GM18519 (cell line): ENCODE measurements around the gene SBK2.

ENCODE experiments used
- ATAC-seq: cut with Tn5 transposase; IDR thresholded peaks from one replicate; pipeline ENCODE4 v1.9.1; 2021; ENCODE audit warnings: mild to moderate bottlenecking, moderate library complexity; ENCODE audit not compliant: unreplicated experiment, low FRiP score

Gene SBK2

GRCh38 chr19:55559684-55560083, 22.8 kb upstream of the SBK2 start:
- ATAC-seq, result no peak

DNA sequence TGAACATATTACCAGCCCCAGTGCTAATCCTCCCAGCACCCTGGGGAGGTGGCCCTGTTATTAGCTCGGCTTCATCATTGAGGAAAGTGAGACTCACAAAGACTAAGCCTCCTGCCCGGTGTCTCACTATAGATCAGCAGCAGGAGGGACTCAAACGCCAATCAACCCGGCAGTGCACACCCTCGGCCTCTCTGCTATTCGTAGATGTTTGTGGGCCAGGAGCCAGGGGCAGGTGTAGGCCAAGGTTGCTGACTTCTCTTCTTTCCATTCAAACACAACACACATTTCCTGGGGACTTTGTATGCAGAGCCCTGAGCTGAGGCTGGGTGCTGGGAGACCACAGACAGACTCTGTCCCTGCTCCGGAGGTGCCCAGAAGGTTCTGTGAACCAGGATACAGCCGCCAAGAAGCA, 17.8 kb upstream of the SBK2 start:
- ATAC-seq, result no peak

GRCh38 chr19:55554302-55554701, 17.4 kb upstream of the SBK2 start:
- ATAC-seq, result no peak

DNA sequence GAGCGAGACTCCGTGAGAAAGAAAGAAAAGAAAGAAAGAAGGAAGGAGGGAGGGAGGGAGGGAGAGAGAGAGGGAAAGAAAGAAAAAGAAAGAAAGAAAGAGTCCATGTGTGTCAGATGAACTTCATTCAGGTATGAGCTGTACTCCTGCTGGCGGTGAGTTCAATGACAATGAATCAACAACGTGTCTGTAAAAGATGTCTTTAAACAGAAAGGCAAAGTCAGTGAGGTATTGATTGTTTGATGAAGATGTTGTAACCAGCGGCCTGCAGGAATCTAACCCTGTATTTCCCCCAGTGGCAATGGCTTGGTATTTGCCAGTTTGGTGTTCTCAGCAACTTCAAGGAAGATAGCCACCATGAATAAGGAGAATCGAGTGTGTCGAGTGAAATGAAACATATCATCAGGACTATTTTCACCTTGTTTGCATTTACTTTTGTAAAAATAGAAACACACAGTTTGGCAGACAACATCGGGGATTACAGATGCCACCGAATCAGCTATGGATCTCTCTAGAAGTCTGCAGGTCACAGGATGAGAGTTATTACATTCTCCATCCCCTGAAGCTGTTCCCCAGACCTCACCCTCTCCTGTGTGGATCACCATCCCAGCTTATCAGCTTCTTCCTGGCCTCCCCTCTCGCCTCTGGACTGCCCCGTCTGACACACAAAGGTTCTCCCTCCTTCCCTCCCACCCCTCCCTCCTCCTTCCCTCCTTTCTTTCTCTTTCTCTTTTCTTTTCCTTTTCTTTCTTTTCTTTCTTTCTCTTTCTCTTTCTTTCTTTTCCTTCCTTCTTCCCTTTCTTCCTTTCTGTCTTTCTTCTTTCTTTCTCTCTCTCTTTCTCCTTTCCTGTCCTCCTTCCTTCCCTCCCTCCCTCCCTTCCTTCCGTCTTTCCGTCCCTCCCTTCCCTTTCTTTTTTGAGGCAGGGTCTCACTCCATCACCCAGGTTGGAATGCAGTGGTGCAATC, 16.6 kb upstream of the SBK2 start:
- no peak for ATAC-seq

GRCh38 chr19:55552620-55553019, 15.7 kb upstream of the SBK2 start:
- no peak for ATAC-seq

DNA sequence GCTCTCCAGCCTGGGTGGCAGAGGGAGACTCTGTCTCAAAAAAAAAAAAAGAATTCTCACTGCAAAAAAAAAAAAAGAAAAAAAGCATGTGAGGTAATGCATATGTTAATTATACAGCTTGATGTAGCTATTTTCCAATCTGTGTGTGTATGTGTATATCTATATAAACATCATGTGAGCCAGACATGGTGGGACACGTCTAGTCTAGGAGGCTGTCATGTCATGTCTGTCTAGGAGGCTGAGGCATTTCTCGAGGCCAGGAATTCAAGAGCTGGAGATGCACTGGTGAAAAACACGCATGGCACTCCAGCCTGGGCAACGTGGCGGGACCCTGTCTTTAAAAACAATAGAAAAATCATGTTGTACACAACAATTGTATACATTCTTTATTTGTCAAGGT, 15.3 kb upstream of the SBK2 start:
- ATAC-seq, result no peak

DNA sequence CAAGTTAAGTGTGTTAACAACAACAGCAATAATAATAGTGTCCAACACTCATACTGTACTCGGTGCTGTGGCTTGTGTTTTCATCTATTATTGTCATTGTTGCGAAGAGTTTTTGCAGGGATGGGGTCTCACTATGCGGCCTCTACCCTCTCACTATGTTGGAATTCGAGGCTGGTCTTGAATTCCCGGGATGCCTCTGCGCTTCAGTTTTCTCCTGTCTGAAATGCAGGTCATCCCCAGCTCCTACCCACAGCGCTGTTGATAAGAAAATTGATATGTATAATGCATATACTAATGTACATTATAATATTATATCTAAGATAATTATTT, 13.4 kb upstream of the SBK2 start:
- no peak for ATAC-seq

DNA sequence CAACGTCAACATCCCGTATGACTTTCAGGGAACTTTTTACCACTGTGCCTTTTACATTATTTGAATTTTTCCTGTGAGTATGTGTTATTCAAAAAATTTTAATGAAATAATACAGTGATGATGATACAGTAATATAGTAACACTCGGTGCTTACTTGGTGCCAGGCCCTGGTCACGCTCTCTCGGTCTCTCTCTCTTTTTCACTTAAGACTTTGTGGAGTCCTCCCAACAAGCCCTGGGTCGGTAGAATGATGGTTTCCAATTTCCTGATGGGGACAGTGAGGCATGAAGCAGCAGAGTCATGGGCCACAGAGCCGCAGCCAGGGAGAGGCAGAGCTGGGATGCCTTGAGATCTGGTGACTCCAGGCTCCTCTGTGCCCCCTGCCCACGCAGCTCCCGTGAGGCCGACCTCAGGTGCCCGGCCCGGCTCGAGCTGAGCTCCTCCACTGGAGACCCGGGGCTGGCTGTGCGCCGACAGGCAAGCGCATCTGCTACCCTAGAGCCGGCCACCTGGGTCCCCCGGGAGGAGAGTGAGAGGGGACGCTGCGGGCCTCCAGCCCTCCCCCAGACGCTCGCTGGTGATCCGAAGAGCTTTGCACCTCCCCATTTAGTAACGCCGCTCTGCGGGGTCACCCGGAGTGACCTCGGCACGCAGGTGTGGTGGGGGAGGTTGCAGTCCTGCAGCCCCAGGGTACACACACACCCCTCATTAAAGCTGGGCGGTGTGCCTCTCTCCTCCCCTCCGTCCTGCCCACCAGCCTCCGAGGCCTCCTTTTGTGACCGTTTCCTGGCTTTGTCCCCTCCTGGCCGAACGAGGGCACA, 12.8 kb upstream of the SBK2 start:
- no peak for ATAC-seq

DNA sequence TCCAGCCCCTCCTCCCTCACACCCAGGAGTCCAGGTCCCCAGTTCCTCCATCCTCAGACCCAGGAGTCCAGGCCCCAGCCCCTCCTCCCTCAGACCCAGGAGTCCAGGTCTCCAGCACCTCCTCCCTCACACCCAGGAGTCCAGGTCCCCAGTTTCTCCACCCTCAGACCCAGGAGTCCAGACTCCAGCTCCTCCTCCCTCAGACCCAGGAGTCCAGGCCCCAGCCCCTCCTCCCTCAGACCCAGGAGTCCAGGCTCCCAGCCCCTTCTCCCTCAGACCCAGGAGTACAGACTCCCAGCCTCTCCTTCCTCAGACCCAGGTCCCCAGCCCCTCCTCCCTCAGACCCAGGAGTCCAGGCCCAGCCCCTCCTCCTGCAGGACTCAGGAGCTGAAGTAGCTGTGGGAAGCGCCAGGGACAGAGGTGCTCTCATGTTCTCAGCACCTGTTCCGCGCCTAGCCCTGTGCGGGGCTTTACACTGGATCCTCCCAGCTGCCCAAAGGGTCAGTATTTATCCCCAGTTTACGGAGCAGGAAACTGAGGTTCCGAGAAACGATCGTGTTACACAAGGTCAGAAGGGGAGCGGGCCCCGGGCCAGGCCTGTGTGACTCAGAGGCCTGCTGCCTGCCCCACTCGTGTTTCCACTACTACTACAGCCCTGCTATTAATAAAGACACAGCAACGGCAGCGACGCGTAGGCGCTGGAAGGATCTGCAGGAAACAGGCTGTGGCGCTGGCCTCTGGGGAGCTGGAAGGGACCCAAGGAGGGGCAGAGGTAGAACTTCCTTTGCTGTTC, 10.1 kb upstream of the SBK2 start:
- ATAC-seq, result no peak

DNA sequence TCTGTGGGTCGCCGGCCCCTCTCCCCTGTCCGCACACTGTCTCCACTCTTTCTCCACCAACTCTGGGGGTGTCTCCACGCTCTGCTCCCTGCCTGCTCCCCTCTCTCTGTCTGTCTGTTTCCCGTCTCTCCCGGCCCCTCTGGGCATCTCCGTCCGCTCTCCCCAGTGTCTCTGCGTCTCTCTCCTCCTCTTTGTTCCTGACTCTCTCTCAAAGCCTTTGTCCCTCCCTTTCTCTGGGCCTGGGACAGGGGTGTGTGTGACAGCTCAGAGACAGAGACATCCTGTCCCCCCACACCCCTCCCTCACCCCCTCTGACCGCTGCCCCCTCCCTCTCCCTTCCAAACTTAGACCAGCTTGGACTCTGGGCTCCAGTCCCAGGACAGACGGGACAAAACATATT, 9.1 kb upstream of the SBK2 start:
- no peak for ATAC-seq

- ATAC-seq, result no peak
These were observed 8.5 kb upstream of the SBK2 start, which contains the start of gene SBK3 for GRCh38 chr19:55545443-55545842. Gene SBK3 (minus strand): TSS chr19:55545543. CDS start chr19:55545543, 0 bp downstream.

DNA sequence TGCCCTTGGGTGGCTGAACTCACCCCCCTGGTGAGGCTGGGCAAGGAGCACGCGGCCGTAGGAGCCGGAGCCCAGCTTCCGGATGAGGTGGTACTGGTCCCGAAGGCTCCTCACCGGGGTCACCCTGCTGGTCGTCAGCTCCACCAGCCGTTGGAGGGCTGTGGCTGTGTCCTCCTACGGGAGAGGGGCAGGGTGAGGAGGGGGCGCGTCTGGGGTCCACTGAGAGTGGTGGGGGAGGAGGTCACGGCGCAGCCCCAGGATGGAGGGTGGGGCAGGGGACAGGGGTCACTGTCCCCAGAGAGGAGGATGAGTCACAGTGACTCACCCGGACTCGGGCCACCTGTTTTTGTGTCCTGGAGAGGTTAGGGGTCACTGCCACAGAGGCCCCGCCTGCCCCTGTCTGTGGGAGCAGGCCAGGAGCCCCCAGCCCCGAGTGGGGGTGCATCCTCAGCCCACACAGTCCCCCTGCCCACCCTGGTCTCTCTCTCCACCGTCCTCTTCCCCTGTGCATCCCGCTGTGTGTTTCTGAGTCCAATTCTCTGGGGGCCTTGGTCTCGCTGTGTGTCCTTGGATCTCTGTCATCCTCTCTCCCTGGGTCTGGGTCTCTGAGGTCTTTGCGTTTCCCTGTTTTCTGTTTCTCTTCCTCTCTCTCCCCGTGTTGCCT, 8.0 kb upstream of the SBK2 start:
- no peak for ATAC-seq

GRCh38 chr19:55544014-55544413, 7.1 kb upstream of the SBK2 start:
- no peak for ATAC-seq

GRCh38 chr19:55543567-55543966, 6.6 kb upstream of the SBK2 start:
- ATAC-seq, result no peak

DNA sequence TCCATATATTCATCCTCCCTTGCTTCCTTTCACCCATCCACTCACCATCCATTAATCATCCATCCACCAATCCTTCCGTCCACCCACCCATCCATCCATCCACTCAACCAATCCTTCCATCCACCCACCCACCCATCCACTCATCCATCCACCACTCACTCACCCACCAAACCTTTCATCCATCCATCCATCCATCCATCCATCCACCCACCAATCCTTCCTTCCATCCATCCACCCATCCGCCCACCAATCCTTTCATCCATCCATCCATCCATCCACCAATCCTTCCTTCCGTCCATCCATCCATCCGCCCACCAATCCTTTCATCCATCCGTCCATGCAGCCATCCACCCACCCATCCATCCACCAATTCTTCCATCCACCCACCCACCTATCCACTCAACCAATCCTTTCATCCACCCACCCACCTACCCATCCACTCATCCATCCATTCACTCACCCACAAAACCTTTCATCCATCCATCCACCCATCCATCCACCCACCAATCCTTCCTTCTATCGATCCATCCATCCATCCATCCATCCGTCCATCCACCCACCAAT, 5.4 kb upstream of the SBK2 start:
- no peak for ATAC-seq

- ATAC-seq, result no peak
These were observed 4.2 kb upstream of the SBK2 start for GRCh38 chr19:55541091-55541490.

DNA sequence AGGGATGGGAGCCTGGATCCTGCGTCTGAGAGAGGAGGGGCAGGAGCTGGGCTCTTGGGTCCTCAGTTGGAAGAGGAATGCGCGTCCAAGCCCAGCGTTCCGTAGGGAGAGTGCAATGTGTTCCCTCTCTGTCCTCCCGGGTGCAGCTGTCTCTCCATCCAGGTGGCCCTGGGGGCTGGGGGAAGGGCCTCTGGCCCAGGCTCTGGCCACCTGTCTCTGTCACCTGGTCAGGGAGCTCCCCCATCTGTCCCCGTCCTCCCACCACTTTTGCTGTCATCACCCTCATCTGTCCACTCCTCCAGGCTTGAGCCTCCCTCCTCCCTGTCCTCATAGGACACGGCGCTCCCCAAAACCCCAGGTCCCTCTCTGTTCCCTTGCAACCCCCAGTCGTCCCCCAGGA, 3.7 kb upstream of the SBK2 start:
- no peak for ATAC-seq

DNA sequence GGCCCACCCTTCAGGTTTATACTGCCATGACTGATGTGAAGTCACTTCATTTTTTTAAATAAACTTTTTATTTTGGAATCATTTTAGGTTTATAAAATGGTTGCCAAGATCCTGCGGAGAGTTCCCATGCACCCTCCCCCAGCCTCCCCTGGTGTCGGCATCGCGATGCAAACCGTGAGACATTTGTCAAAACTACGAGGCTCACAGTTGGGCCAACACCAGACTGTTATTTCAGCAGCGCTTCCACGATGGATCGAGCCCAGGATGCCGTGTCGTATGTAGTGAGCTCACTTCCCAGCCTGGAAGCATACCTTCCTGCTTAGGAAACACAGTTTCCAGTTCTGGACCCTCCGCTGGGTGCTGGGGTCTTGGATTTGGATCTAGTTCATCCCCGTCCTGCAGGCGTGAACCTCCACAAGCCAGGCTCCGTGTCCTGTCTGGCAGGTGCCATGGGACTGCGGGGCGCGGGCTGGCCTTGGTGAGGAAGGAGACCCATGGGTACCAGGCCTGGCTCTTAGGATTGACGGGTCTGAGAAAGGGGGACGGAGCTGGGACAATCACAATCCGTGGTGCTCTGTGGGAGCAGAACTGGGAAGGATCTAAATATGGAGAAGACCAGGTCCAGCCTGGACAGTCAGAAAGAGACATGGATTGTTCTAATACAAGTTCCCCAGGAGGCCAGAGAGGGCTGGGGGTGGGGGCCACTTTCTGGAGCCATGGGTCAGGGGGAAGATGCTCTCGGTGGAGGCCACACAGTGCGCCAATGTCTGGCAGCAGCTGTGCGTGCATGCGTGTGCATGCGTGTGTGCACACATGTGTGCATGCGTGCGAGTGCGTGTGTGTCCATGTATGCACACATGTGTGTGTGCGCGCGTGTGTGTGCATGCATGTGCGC, 2.4 kb upstream of the SBK2 start:
- ATAC-seq, result no peak

DNA sequence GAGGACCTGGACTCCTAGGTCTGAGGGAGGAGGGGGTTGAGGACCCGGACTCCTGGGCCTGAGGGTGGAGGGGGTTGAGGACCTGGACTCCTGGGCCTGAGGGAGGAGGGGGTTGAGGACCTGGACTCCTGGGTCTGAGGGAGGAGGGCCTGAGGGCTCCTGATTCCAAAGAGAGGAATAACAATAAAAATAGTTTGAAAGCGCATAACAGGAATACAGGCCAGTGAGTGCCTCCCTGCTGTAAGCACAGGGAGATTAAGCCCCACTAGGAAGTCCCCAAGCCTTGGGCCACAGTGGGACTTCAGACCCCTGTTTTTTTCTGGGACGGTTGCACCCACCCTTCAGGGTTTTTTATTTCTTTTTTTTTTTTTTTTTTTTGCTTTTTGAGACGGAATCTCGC, 1.2 kb upstream of the SBK2 start:
- ATAC-seq, result no peak
